Thyroid gland (tissue), 4 donors: ENCODE results near the gene KRTAP5-2. TPM values are rescaled to one million over a fixed set of nuclear protein-coding genes. Genes with fewer than 3 reads are reported as not detected.

ENCODE experiments used
- DNase-seq, 2 donors: peaks; one replicate each; pipeline ENCODE4 v3.0.0-alpha.2; 2019
- H3K27ac ChIP-seq, 3 donors: fragments of 200-600 bp; sonication (generic); 1 replicate in 2 of 3; 2 replicates in 1 of 3; pipeline ENCODE4 v1.5.1; 2016 to 2019; ENCODE audit warnings: mild to moderate bottlenecking in 1 of 3, moderate library complexity in 1 of 3
- H3K27me3 ChIP-seq: fragments of 200-600 bp; sonication (generic); one replicate; pipeline ENCODE4 v1.5.1; 2019
- H3K36me3 ChIP-seq, 2 donors: fragments of 200-600 bp; sonication (generic); one replicate each; pipeline ENCODE4 v1.5.1; 2016 to 2019
- H3K4me1 ChIP-seq, 2 donors: fragments of 200-600 bp; sonication (generic); one replicate each; pipeline ENCODE4 v1.5.1; 2017 to 2019
- H3K4me3 ChIP-seq, 3 donors: fragments of 200-600 bp; sonication (generic); replicated peaks in 1 of 3; 1 replicate in 2 of 3; 2 replicates in 1 of 3; pipeline ENCODE4 v1.5.1; 2016; ENCODE audit warnings: mild to moderate bottlenecking in 1 of 3
- H3K9me3 ChIP-seq: fragments of 200-600 bp; sonication (generic); one replicate; pipeline ENCODE4 v1.5.1; 2017
- CTCF ChIP-seq, 6 experiments: fragments of 200-600 bp in 3 of 6; fragments of 450-650 bp in 3 of 6; sonication (generic) in 3 of 6; IDR thresholded peaks; one replicate each; pipeline ENCODE4 v1.5.1; 2016 to 2019; ENCODE audit warnings: antibody characterized with exemption in 6 of 6, mild to moderate bottlenecking in 2 of 6, inconsistent platforms in 1 of 6, moderate library complexity in 1 of 6
- POLR2A ChIP-seq, 2 donors: fragments of 450-650 bp; IDR thresholded peaks; one replicate each; pipeline ENCODE4 v1.6.1; 2017; ENCODE audit warnings: antibody characterized with exemption in 2 of 2, mild to moderate bottlenecking in 2 of 2, moderate library complexity in 1 of 2
- WGBS, 2 donors: methylation state at CpG; one replicate each; pipeline ENCODE4 v1.1.5; 2017; 5-methylcytosine and 5-hydroxymethylcytosine counted together
- intact Hi-C: fragments of 100-400 bp; cut with DNase I; formaldehyde crosslinking; loops from one replicate; pipeline ENCODE4 v1.15.1; 2023
- total RNA-seq, 4 donors: library from RNA; depleted of rRNA; stranded (reverse); fragments of >200 nt; gene quantifications; one replicate each; pipeline ENCODE4 v1.2.3, GENCODE V29; 2016

Gene KRTAP5-2
- total RNA-seq, 4 donors from 2014 or later, result not detected

GRCh38 chr11:1558775-1559110 lies 39.4 kb downstream of the KRTAP5-2 start:
- no peak for TF ChIP-seq CTCF (IDR thresholded peaks at IDR 0.05)
- TF ChIP-seq POLR2A (IDR thresholded peaks at IDR 0.05), result no peak
- H3K36me3 ChIP-seq, result peaks cover 5 to 9% of the 10 kb centered on the region in 2 donors
- H3K9me3 ChIP-seq, result no peaks in the 10 kb centered on the region
- H3K4me3 ChIP-seq, result no peak overlapping the region
- no peaks in the 10 kb centered on the region for H3K27me3 ChIP-seq
- peaks cover 14 to 33% of the 10 kb centered on the region in 2 donors for H3K4me1 ChIP-seq
- intact Hi-C loops, result no loop called here
- no peak for DNase-seq
- 66 to 75% methylated on average over 7 to 11 of the region's 12 CpGs for WGBS, 2 donors
- H3K27ac ChIP-seq, result peak overlapping the region in 2 of 3 donors; percentile 23 to 55

- intact Hi-C loops, result no loop called here
- H3K9me3 ChIP-seq, result no peaks in the 10 kb centered on the region
- peaks cover 5 to 9% of the 10 kb centered on the region in 2 donors for H3K36me3 ChIP-seq
- peaks cover 16 to 37% of the 10 kb centered on the region in 2 donors for H3K4me1 ChIP-seq
- H3K27me3 ChIP-seq, result no peaks in the 10 kb centered on the region
- peak overlapping the region in 2 of 3 donors; percentile 23 to 55 for H3K27ac ChIP-seq
- DNase-seq, result peak; percentile 47 to 53
- WGBS, 2 donors, result 63 to 67% methylated on average over 29 of the region's 29 CpGs
- TF ChIP-seq CTCF (IDR thresholded peaks at IDR 0.05) (no peak), POLR2A (IDR thresholded peaks at IDR 0.05) (no peak)
- H3K4me3 ChIP-seq, result no peak overlapping the region
Measured at GRCh38 chr11:1557904-1558774, 40.0 kb downstream of the KRTAP5-2 start.

- WGBS, 2 donors, result 75 to 93% methylated on average over 28 to 35 of the region's 74 CpGs
- Histone ChIP-seq H3K9me3 (no peaks in the 10 kb centered on the region), H3K4me1 (peaks cover 16 to 43% of the 10 kb centered on the region in 2 donors), H3K4me3 (no peak overlapping the region), H3K27ac (no peak overlapping the region), H3K36me3 (peaks cover 5 to 9% of the 10 kb centered on the region in 2 donors), H3K27me3 (no peaks in the 10 kb centered on the region)
- no peak for DNase-seq
- intact Hi-C loops, result no loop called here
- TF ChIP-seq POLR2A (IDR thresholded peaks at IDR 0.05) (no peak), CTCF (IDR thresholded peaks at IDR 0.05) (no peak)
Measured at GRCh38 chr11:1557051-1557884, 40.8 kb downstream of the KRTAP5-2 start.

- Histone ChIP-seq H3K36me3 (peaks cover 5 to 9% of the 10 kb centered on the region in 2 donors), H3K4me1 (peaks cover 16 to 43% of the 10 kb centered on the region in 2 donors), H3K27ac (no peak overlapping the region), H3K9me3 (no peaks in the 10 kb centered on the region), H3K27me3 (no peaks in the 10 kb centered on the region), H3K4me3 (no peak overlapping the region)
- TF ChIP-seq POLR2A (IDR thresholded peaks at IDR 0.05) (no peak), CTCF (IDR thresholded peaks at IDR 0.05) (no peak)
- intact Hi-C loops, result no loop called here
- no peak for DNase-seq
- 62 to 73% methylated on average over 28 to 47 of the region's 63 CpGs for WGBS, 2 donors
Measured at GRCh38 chr11:1556278-1556902, 41.7 kb downstream of the KRTAP5-2 start.
